Measurements from ENCODE around the gene ENC1. TPM values are rescaled to one million over a fixed set of nuclear protein-coding genes. Genes with fewer than 3 reads are reported as not detected.

The ENC1 gene
- total and polyA plus RNA-seq, 10 of the 15 experiments (the other 5 are each of a cell fraction or from before 2014, with no cell fraction given): 8.2 to 55.5 (median 32.1) TPM

DNA sequence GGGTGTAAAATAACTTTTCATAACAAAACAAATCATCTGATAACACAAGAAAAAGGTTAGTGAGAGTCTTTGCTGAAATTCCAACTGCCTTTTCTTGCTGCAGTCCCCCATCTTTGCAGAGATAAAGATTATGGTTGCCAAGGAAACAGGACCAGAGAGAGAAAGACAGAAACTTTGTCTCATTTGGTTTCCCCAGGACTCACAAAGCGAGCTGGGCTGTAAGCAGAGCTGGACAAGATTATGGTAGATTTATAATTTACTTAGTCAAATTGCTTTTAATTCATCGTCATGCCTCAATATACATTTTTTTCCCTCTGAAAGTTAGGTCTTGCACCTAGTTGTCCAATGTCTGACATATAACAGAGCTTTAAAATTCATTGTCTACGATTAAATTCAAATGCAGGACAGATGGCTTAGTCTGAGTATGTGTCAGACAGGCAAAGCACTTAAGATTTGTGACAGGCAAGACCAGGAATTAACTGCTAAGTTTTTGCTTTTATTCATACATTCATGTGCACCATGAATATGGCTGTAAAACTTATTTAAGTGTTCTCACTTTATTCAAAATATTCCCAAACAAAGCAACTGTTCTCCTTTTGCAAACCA, 17.4 kb downstream of the ENC1 start:
- Histone ChIP-seq H3K9ac (ENCODE audit: control insufficient read depth, insufficient read depth, low read length) (no peak overlapping the region), H3K4me2 (ENCODE audit: control insufficient read depth, insufficient read depth) (no peak overlapping the region), H3K27ac (ENCODE audit: control insufficient read depth, insufficient read depth) (no peak overlapping the region), H2AFZ (ENCODE audit: control insufficient read depth, low read depth, low read length) (no peak overlapping the region), H3K4me1 (ENCODE audit: control insufficient read depth, insufficient read depth, low read length) (no peaks in the 10 kb centered on the region; the same call in 1 of the 2 replicates), H3K9me3 (replicated peaks; ENCODE audit: control insufficient read depth, insufficient read depth, low read length) (no peaks in the 10 kb centered on the region; the same call in 2 of the 3 replicates), H3K4me3 (no peak overlapping the region), H3K27me3 (replicated peaks in 1 of 2; ENCODE audit: control insufficient read depth in 2 of 2, insufficient read depth in 2 of 2, low read length in 1 of 2) (no peaks in the 10 kb centered on the region), H4K20me1 (ENCODE audit: control insufficient read depth, insufficient read depth) (no peaks in the 10 kb centered on the region), H3K36me3 (ENCODE audit: control insufficient read depth in 2 of 2, insufficient read depth in 2 of 2, low read length in 1 of 2) (no peaks in the 10 kb centered on the region; a peak in 2 of 4 replicates), H3K79me2 (ENCODE audit: control insufficient read depth, insufficient read depth, low read length) (no peaks in the 10 kb centered on the region)
- ChIA-PET CTCF (interaction anchor here (1.2 to 1.6 kb wide), 3 partner anchors 17 to 133 kb away, joined by 3 to 4 read pairs (median 3); no protein-coding TSS in a partner anchor), POLR2A (interaction anchor here (0.9 kb wide), 1 partner anchor 10 kb away, joined by 3 read pairs; no protein-coding TSS in a partner anchor), RAD21 (ENCODE audit: unreplicated experiment) (interaction anchor here (0.9 kb wide), 1 partner anchor 11 kb away, joined by 4 read pairs; no protein-coding TSS in a partner anchor), SMC1A (ENCODE audit: uncharacterized antibody, unreplicated experiment) (interaction anchor here (0.6 to 1.6 kb wide), 5 partner anchors 10 to 721 kb away, joined by 3 to 6 read pairs (median 4); no protein-coding TSS in a partner anchor)
- intact Hi-C loops (cut with micrococcal nuclease; ENCODE audit: unreplicated experiment): loop anchor here (2.0 kb wide), 1 partner anchor 44 kb away; no protein-coding TSS in a partner anchor
- no peak for DNase-seq (ENCODE audit: low read depth, low spot score)
- in situ Hi-C loops (cut with MboI): no loop called here
- TF ChIP-seq RAD51 (IDR thresholded peaks at IDR 0.05) (no peak), HDGF (IDR thresholded peaks at IDR 0.05) (no peak), ZNF207 (IDR thresholded peaks at IDR 0.05; ENCODE audit: borderline replicate concordance) (no peak), ZNF274 (IDR thresholded peaks at IDR 0.05; ENCODE audit: insufficient read depth, insufficient read length) (no peak), POLR2A (IDR thresholded peaks at IDR 0.05; ENCODE audit: low read depth, low read length) (no peak), RAD21 (IDR thresholded peaks at IDR 0.05; ENCODE audit: insufficient read depth, low read depth, low read length) (no peak), JUNB (IDR thresholded peaks at IDR 0.05) (no peak), MTA3 (IDR thresholded peaks at IDR 0.05; ENCODE audit: borderline replicate concordance, low read length) (no peak), POU2F2 (IDR thresholded peaks at IDR 0.05; ENCODE audit: borderline replicate concordance, low read depth, low read length) (no peak), NFYB (IDR thresholded peaks at IDR 0.05; ENCODE audit: insufficient read depth, low read depth, low read length) (no peak), TBL1XR1 (IDR thresholded peaks at IDR 0.05; ENCODE audit: low read depth, low read length) (no peak), SIN3A (IDR thresholded peaks at IDR 0.05; ENCODE audit: low read depth, low read length) (no peak)
- TF ChIP-seq, protein P1, sequence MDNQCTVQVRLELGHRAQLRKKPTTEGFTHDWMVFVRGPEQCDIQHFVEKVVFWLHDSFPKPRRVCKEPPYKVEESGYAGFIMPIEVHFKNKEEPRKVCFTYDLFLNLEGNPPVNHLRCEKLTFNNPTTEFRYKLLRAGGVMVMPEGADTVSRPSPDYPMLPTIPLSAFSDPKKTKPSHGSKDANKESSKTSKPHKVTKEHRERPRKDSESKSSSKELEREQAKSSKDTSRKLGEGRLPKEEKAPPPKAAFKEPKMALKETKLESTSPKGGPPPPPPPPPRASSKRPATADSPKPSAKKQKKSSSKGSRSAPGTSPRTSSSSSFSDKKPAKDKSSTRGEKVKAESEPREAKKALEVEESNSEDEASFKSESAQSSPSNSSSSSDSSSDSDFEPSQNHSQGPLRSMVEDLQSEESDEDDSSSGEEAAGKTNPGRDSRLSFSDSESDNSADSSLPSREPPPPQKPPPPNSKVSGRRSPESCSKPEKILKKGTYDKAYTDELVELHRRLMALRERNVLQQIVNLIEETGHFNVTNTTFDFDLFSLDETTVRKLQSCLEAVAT (IDR thresholded peaks at IDR 0.05): no peak
- WGBS (ENCODE audit: insufficient coverage, insufficient replicate concordance, low lambda C conversion rate, missing lambda C conversion rate): 13% methylated on average over 3 of the region's 3 CpGs
- ATAC-seq: no peak
- no TSS peak for BruUV-seq (replicated peaks)
- no peak for FAIRE-seq

All from GM12878 (cell line).